SK-N-MC (cell line): ENCODE data around the gene INSIG1.

Experiments used
- DNase-seq: peaks from one replicate; pipeline ENCODE4 v3.0.0-alpha.2; 2011; ENCODE audit warnings: low read depth, low spot score
- H3K27ac ChIP-seq: fragments of 200-600 bp; sonication (generic); 2 replicates; pipeline ENCODE4 v1.5.1; 2016; ENCODE audit warnings: mixed run types
- H3K36me3 ChIP-seq: fragments of 200-600 bp; sonication (generic); 2 replicates; pipeline ENCODE4 v1.6.1; 2017; ENCODE audit warnings: antibody characterized with exemption, low read length, mixed read lengths; ENCODE audit not compliant: insufficient read depth
- H3K4me3 ChIP-seq: fragments of 200-600 bp; sonication (generic); 2 replicates; pipeline ENCODE4 v1.5.1; 2016
- H3K9ac ChIP-seq: fragments of 200-600 bp; sonication (generic); 2 replicates; pipeline ENCODE4 v1.8.0; 2017; ENCODE audit warnings: mixed run types, mixed read lengths; ENCODE audit not compliant: insufficient read length
- H3K9me3 ChIP-seq: fragments of 200-600 bp; sonication (generic); 2 replicates; pipeline ENCODE4 v1.6.1; 2017; ENCODE audit warnings: low read depth, mild to moderate bottlenecking, antibody characterized with exemption, low read length, moderate library complexity, mixed read lengths
- EZH2 ChIP-seq: fragments of 200-600 bp; sonication (generic); IDR thresholded peaks from one replicate; pipeline ENCODE4 v1.6.1; 2017; ENCODE audit warnings: antibody characterized with exemption
- FOXP2 ChIP-seq: optimal IDR thresholded peaks from 2 replicates; pipeline ENCODE3; 2011; ENCODE audit warnings: mild to moderate bottlenecking, moderate library complexity; ENCODE audit not compliant: insufficient read depth; ENCODE audit errors: extremely low read length, control extremely low read depth
- POLR2AphosphoS5 ChIP-seq: IDR thresholded peaks from 2 replicates; pipeline ENCODE4 v1.6.1; 2012; ENCODE audit warnings: mild to moderate bottlenecking, low read depth, low read length, borderline replicate concordance

Gene INSIG1

GRCh38 chr7:155333346-155334234, 35.9 kb downstream of the INSIG1 start:
- Histone ChIP-seq H3K9ac (no peak overlapping the region), H3K9me3 (no peaks in the 10 kb centered on the region)
- DNase-seq, result no peak

GRCh38 chr7:155336812-155337602, 39.3 kb downstream of the INSIG1 start:
- Histone ChIP-seq H3K27ac (no peak overlapping the region), H3K36me3 (no peaks in the 10 kb centered on the region), H3K9me3 (no peaks in the 10 kb centered on the region), H3K4me3 (no peak overlapping the region), H3K9ac (no peak overlapping the region)
- DNase-seq, result no peak
- TF ChIP-seq EZH2, result no peak
- TF ChIP-seq POLR2AphosphoS5, result no peak
- no peak for TF ChIP-seq FOXP2

More at GRCh38 chr7:155333346-155334234, 35.9 kb downstream of the INSIG1 start:
- Histone ChIP-seq H3K4me3 (no peak overlapping the region), H3K36me3 (no peaks in the 10 kb centered on the region), H3K27ac (no peak overlapping the region)
- TF ChIP-seq FOXP2 (no peak), EZH2 (no peak), POLR2AphosphoS5 (no peak)

GRCh38 chr7:155337946-155338631, 40.4 kb downstream of the INSIG1 start:
- TF ChIP-seq EZH2, result no peak
- no peak for TF ChIP-seq POLR2AphosphoS5
- TF ChIP-seq FOXP2, result no peak
- Histone ChIP-seq H3K36me3 (no peaks in the 10 kb centered on the region), H3K27ac (no peak overlapping the region), H3K9ac (no peak overlapping the region), H3K4me3 (no peak overlapping the region), H3K9me3 (no peaks in the 10 kb centered on the region)
- no peak for DNase-seq

- Histone ChIP-seq H3K27ac (no peak overlapping the region), H3K36me3 (no peaks in the 10 kb centered on the region), H3K9me3 (no peaks in the 10 kb centered on the region), H3K9ac (no peak overlapping the region), H3K4me3 (no peak overlapping the region)
- no peak for DNase-seq
- TF ChIP-seq POLR2AphosphoS5 (no peak), FOXP2 (no peak), EZH2 (no peak)
Observed at GRCh38 chr7:155338632-155339320, 41.1 kb downstream of the INSIG1 start.

GRCh38 chr7:155339474-155339873, 41.8 kb downstream of the INSIG1 start:
- no peaks in the 10 kb centered on the region for H3K9me3 ChIP-seq
- TF ChIP-seq POLR2AphosphoS5 (no peak), FOXP2 (no peak), EZH2 (no peak)
- H3K9ac ChIP-seq, result no peak overlapping the region
- H3K4me3 ChIP-seq, result no peak overlapping the region
- H3K27ac ChIP-seq, result no peak overlapping the region
- no peak for DNase-seq
- no peaks in the 10 kb centered on the region for H3K36me3 ChIP-seq

GRCh38 chr7:155340071-155340531, 42.4 kb downstream of the INSIG1 start:
- Histone ChIP-seq H3K36me3 (no peaks in the 10 kb centered on the region), H3K4me3 (no peak overlapping the region), H3K9me3 (no peaks in the 10 kb centered on the region), H3K9ac (no peak overlapping the region), H3K27ac (no peak overlapping the region)
- DNase-seq, result no peak
- TF ChIP-seq EZH2 (no peak), FOXP2 (no peak), POLR2AphosphoS5 (no peak)

- Histone ChIP-seq H3K27ac (no peak overlapping the region), H3K36me3 (no peaks in the 10 kb centered on the region), H3K4me3 (no peak overlapping the region), H3K9me3 (no peaks in the 10 kb centered on the region), H3K9ac (no peak overlapping the region)
- no peak for TF ChIP-seq POLR2AphosphoS5
- TF ChIP-seq EZH2, result no peak
- TF ChIP-seq FOXP2, result no peak
- no peak for DNase-seq
Observed at GRCh38 chr7:155340721-155341120, 43.0 kb downstream of the INSIG1 start.

- no peak for TF ChIP-seq EZH2
- no peak for TF ChIP-seq FOXP2
- TF ChIP-seq POLR2AphosphoS5, result no peak
- H3K9ac ChIP-seq, result no peak overlapping the region
- no peak overlapping the region for H3K27ac ChIP-seq
- H3K36me3 ChIP-seq, result no peaks in the 10 kb centered on the region
- DNase-seq, result no peak
- H3K9me3 ChIP-seq, result no peaks in the 10 kb centered on the region
- H3K4me3 ChIP-seq, result no peak overlapping the region
Observed at GRCh38 chr7:155341463-155341983, 43.8 kb downstream of the INSIG1 start.
